Hepatocyte (in vitro differentiated cells): Measurements from ENCODE around the gene SAMD15. TPM values are rescaled to one million over a fixed set of nuclear protein-coding genes. Genes with fewer than 3 reads are reported as not detected.
A peak's percentile ranks its signal among the peaks of the same experiment; 100 is the strongest.

Experiments used
- DNase-seq: peaks from one replicate; pipeline ENCODE4 v3.0.0-alpha.2; 2016; ENCODE audit warnings: low spot score
- H2AFZ ChIP-seq: fragments of 200-600 bp; sonication (generic); 2 replicates; pipeline ENCODE4 v1.6.0; 2016; ENCODE audit warnings: antibody characterized with exemption, mild to moderate bottlenecking
- H3K27ac ChIP-seq: fragments of 200-600 bp; sonication (generic); 2 replicates; pipeline ENCODE4 v1.5.1; 2016; ENCODE audit warnings: mild to moderate bottlenecking
- H3K27me3 ChIP-seq: fragments of 200-600 bp; sonication (generic); 2 replicates; pipeline ENCODE4 v1.6.1; 2016
- H3K36me3 ChIP-seq: fragments of 200-600 bp; sonication (generic); replicated peaks from 2 replicates; pipeline ENCODE4 v1.5.1; 2016; ENCODE audit warnings: low read depth; ENCODE audit not compliant: insufficient read depth
- H3K4me1 ChIP-seq: fragments of 200-600 bp; sonication (generic); 2 replicates; pipeline ENCODE4 v1.5.1; 2016; ENCODE audit warnings: mild to moderate bottlenecking, moderate library complexity; ENCODE audit not compliant: insufficient read depth
- H3K4me2 ChIP-seq: fragments of 200-600 bp; sonication (generic); 2 replicates; pipeline ENCODE4 v1.6.0; 2016
- H3K4me3 ChIP-seq: fragments of 200-600 bp; sonication (generic); 2 replicates; pipeline ENCODE4 v1.5.1; 2016; ENCODE audit warnings: mild to moderate bottlenecking
- H3K79me2 ChIP-seq: fragments of 200-600 bp; sonication (generic); 2 replicates; pipeline ENCODE4 v1.6.0; 2017; ENCODE audit warnings: mild to moderate bottlenecking
- H3K9me2 ChIP-seq: fragments of 200-600 bp; sonication (generic); replicated peaks from 2 replicates; pipeline ENCODE4 v1.6.0; 2017; ENCODE audit warnings: mild to moderate bottlenecking; ENCODE audit not compliant: insufficient read depth
- H3K9me3 ChIP-seq: fragments of 200-600 bp; sonication (generic); 2 replicates; pipeline ENCODE4 v1.5.1; 2016; ENCODE audit warnings: low read depth, mild to moderate bottlenecking
- H4K20me1 ChIP-seq: fragments of 200-600 bp; sonication (generic); 2 replicates; pipeline ENCODE4 v1.6.0; 2016; ENCODE audit warnings: mild to moderate bottlenecking; ENCODE audit not compliant: insufficient read depth, poor library complexity, severe bottlenecking
- CTCF ChIP-seq: fragments of 200-600 bp; sonication (generic); IDR thresholded peaks from 2 replicates; pipeline ENCODE4 v1.5.1; 2016; ENCODE audit warnings: antibody characterized with exemption, mild to moderate bottlenecking; ENCODE audit not compliant: poor library complexity
- EZH2 ChIP-seq: fragments of 200-600 bp; sonication (generic); IDR thresholded peaks from 2 replicates; pipeline ENCODE4 v1.6.1; 2016; ENCODE audit warnings: antibody characterized with exemption, mild to moderate bottlenecking, borderline replicate concordance
- EZH2phosphoT487 ChIP-seq: fragments of 200-600 bp; sonication (generic); IDR thresholded peaks from one replicate; pipeline ENCODE4 v1.6.1; 2018; ENCODE audit warnings: antibody characterized with exemption, mild to moderate bottlenecking, low read depth, moderate library complexity; ENCODE audit not compliant: unreplicated experiment, severe bottlenecking
- WGBS: methylation state at CpG from one replicate; pipeline ENCODE4 v1.1.6; 2016; ENCODE audit warnings: low lambda C conversion rate; ENCODE audit errors: missing lambda C conversion rate; 5-methylcytosine and 5-hydroxymethylcytosine counted together
- polyA plus RNA-seq: library from polyadenylated mRNA; unstranded; fragments of >200 nt; fragmentation: Nextera tagmentation; extraction: Ambion mirVana; gene quantifications from 2 replicates; pipeline ENCODE4 v1.2.1, GENCODE V29; 2016
- total RNA-seq: library from RNA; depleted of rRNA; stranded (reverse); fragments of >200 nt; gene quantifications from 2 replicates; pipeline ENCODE4 v1.2.3, GENCODE V29; 2014

The SAMD15 gene
- total and polyA plus RNA-seq, 2 experiments from 2014 or later, result 0.90 to 2.2 TPM

GRCh38 chr14:77400216-77400615 lies 23.0 kb downstream of the SAMD15 start:
- no peaks in the 10 kb centered on the region for H4K20me1 ChIP-seq
- no peaks in the 10 kb centered on the region for H3K79me2 ChIP-seq
- H3K4me2 ChIP-seq, result no peak overlapping the region
- H2AFZ ChIP-seq, result no peak overlapping the region
- H3K4me3 ChIP-seq, result no peak overlapping the region
- no peak for DNase-seq
- H3K27ac ChIP-seq, result no peak overlapping the region
- H3K9me3 ChIP-seq, result no peaks in the 10 kb centered on the region
- 72% methylated on average over 6 of the region's 6 CpGs for WGBS
- H3K9me2 ChIP-seq, result no peaks in the 10 kb centered on the region
- H3K36me3 ChIP-seq, result no peaks in the 10 kb centered on the region
- no peaks in the 10 kb centered on the region for H3K27me3 ChIP-seq
- TF ChIP-seq CTCF (no peak), EZH2 (no peak), EZH2phosphoT487 (no peak)
- H3K4me1 ChIP-seq, result no peaks in the 10 kb centered on the region

- Histone ChIP-seq H3K4me3 (no peak overlapping the region), H3K36me3 (no peaks in the 10 kb centered on the region), H3K9me2 (no peaks in the 10 kb centered on the region), H3K27ac (no peak overlapping the region), H3K9me3 (no peaks in the 10 kb centered on the region), H3K4me2 (no peak overlapping the region), H3K4me1 (no peaks in the 10 kb centered on the region), H2AFZ (no peak overlapping the region), H3K27me3 (no peaks in the 10 kb centered on the region), H4K20me1 (no peaks in the 10 kb centered on the region), H3K79me2 (no peaks in the 10 kb centered on the region)
- 97% methylated on average over 3 of the region's 3 CpGs for WGBS
- no peak for TF ChIP-seq CTCF
- no peak for TF ChIP-seq EZH2
- no peak for TF ChIP-seq EZH2phosphoT487
- DNase-seq, result no peak
Observed at GRCh38 chr14:77403768-77404167, 26.6 kb downstream of the SAMD15 start.

GRCh38 chr14:77406086-77406485 lies 28.9 kb downstream of the SAMD15 start:
- DNase-seq, result no peak
- H3K27ac ChIP-seq, result no peak overlapping the region
- no peaks in the 10 kb centered on the region for H3K4me1 ChIP-seq
- no peak overlapping the region for H3K4me3 ChIP-seq
- H2AFZ ChIP-seq, result no peak overlapping the region
- H3K36me3 ChIP-seq, result no peaks in the 10 kb centered on the region
- TF ChIP-seq EZH2phosphoT487 (no peak), CTCF (no peak), EZH2 (no peak)
- WGBS, result 73% methylated on average over 3 of the region's 3 CpGs
- H4K20me1 ChIP-seq, result no peaks in the 10 kb centered on the region
- H3K4me2 ChIP-seq, result no peak overlapping the region
- H3K9me2 ChIP-seq, result no peaks in the 10 kb centered on the region
- no peaks in the 10 kb centered on the region for H3K9me3 ChIP-seq
- H3K79me2 ChIP-seq, result no peaks in the 10 kb centered on the region
- no peaks in the 10 kb centered on the region for H3K27me3 ChIP-seq

GRCh38 chr14:77406718-77407117 lies 29.5 kb downstream of the SAMD15 start:
- no peak for TF ChIP-seq CTCF
- no peak for TF ChIP-seq EZH2phosphoT487
- no peak for TF ChIP-seq EZH2
- no peak overlapping the region for H3K4me2 ChIP-seq
- H3K9me2 ChIP-seq, result no peaks in the 10 kb centered on the region
- no peaks in the 10 kb centered on the region for H3K27me3 ChIP-seq
- no peak overlapping the region for H3K4me3 ChIP-seq
- whole genome bisulfite sequencing, result 76% methylated on average over 6 of the region's 6 CpGs
- no peaks in the 10 kb centered on the region for H3K4me1 ChIP-seq
- H3K27ac ChIP-seq, result peak overlapping the region; percentile 34
- DNase-seq, result peak; percentile 11
- no peaks in the 10 kb centered on the region for H3K9me3 ChIP-seq
- H3K79me2 ChIP-seq, result no peaks in the 10 kb centered on the region
- no peaks in the 10 kb centered on the region for H3K36me3 ChIP-seq
- no peaks in the 10 kb centered on the region for H4K20me1 ChIP-seq
- H2AFZ ChIP-seq, result no peak overlapping the region
